Activated CD4-positive, alpha-beta memory T cell treated with anti-CD3 and anti-CD28 coated beads, Interleukin-2, amount 10 ng/mL, durations not matched to agents 7 days and 5 days (primary cell): ENCODE measurements around the gene RBFOX2. TPM values are rescaled to one million over a fixed set of nuclear protein-coding genes. Genes with fewer than 3 reads are reported as not detected.
"Not testable (repeated sequence)": the region's sequence is repeated elsewhere in the genome, so short reads cannot be mapped to it uniquely, and the experiment has no call there.

Experiments used
- CTCF ChIA-PET: fragments of 350-600 bp; sonication (Branson Sonifier 250); formaldehyde crosslinking; loops from one replicate; lab custom pipeline; 2021; ENCODE audit warnings: antibody characterized with exemption, inconsistent platforms; lab: Charles Lee
- POLR2A ChIA-PET: fragments of 350-600 bp; sonication (Branson Sonifier 250); formaldehyde crosslinking; loops from one replicate; lab custom pipeline; 2021; ENCODE audit warnings: antibody characterized with exemption; lab: Charles Lee
- DNase-seq: peaks from one replicate; pipeline ENCODE4 v3.0.0-alpha.2; 2020
- H3K27ac Mint-ChIP-seq: one replicate; pipeline ENCODE4 v1.8.0; 2021; ENCODE audit warnings: mild to moderate bottlenecking, mixed read lengths
- H3K27me3 Mint-ChIP-seq: one replicate; pipeline ENCODE4 v1.8.0; 2021; ENCODE audit warnings: mixed read lengths
- H3K36me3 Mint-ChIP-seq: one replicate; pipeline ENCODE4 v1.8.0; 2021; ENCODE audit warnings: low read depth, mixed read lengths
- H3K4me1 Mint-ChIP-seq: one replicate; pipeline ENCODE4 v1.8.0; 2021; ENCODE audit warnings: mixed read lengths
- H3K4me3 Mint-ChIP-seq: one replicate; pipeline ENCODE4 v1.8.0; 2021; ENCODE audit warnings: mild to moderate bottlenecking, mixed read lengths
- H3K9me3 Mint-ChIP-seq: one replicate; pipeline ENCODE4 v1.8.0; 2021; ENCODE audit warnings: mixed read lengths
- total RNA-seq, 2 experiments: library from RNA; stranded (reverse); gene quantifications; one replicate each; pipeline ENCODE4 v1.2.3, GENCODE V29; 2021

Gene RBFOX2
- total RNA-seq, 2 experiments from 2014 or later = 0.83 to 1.4 TPM

DNA sequence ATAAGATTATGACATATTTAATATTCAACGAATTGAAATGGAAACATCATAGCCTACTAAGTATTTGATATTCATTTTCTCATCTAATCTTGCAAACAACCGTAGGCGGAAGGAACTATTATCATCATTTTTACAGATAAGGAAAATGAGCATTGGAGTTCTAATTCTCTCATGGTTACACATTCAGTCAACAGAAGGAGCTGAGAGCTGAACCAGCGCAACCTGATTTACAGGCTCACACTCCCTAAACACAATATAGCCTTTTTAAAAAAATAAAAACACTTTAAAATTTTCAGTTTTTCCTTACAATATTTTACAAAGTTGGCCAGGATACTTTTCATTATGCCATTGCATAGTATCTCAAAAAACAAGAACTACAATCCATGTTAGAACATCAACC, 236.1 kb downstream of the RBFOX2 start:
- no peak for DNase-seq
- H3K9me3 Mint-ChIP-seq = no peaks in the 10 kb centered on the region
- H3K36me3 Mint-ChIP-seq = no peaks in the 10 kb centered on the region
- H3K4me3 Mint-ChIP-seq = no peak overlapping the region
- CTCF ChIA-PET = no interaction called here
- POLR2A ChIA-PET = no interaction called here
- H3K27ac Mint-ChIP-seq = no peak overlapping the region
- H3K27me3 Mint-ChIP-seq = no peaks in the 10 kb centered on the region
- peaks cover 4% of the 10 kb centered on the region for H3K4me1 Mint-ChIP-seq

DNA sequence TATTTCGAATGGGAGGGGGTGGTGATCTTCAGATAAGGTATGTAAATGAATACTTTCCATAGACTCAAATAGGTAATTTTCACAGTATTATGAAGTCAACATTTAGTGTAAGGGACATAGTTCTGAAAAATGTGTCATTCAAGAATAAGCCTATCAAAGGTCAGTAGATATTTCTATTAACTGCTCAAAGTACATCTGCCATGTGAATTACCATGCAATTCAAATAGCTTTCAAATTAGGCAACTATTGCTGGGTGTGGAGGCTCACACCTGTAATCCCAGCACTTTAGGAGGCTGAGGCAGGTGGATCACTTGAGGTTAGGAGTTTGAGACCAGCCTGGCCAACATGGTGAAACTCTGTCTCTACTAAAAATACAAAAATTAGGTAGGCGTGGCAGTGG, 236.8 kb downstream of the RBFOX2 start:
- H3K4me1 Mint-ChIP-seq, H3K4me3 Mint-ChIP-seq, H3K36me3 Mint-ChIP-seq, CTCF ChIA-PET, DNase-seq, H3K9me3 Mint-ChIP-seq, H3K27me3 Mint-ChIP-seq, POLR2A ChIA-PET, H3K27ac Mint-ChIP-seq: not testable (repeated sequence)

DNA sequence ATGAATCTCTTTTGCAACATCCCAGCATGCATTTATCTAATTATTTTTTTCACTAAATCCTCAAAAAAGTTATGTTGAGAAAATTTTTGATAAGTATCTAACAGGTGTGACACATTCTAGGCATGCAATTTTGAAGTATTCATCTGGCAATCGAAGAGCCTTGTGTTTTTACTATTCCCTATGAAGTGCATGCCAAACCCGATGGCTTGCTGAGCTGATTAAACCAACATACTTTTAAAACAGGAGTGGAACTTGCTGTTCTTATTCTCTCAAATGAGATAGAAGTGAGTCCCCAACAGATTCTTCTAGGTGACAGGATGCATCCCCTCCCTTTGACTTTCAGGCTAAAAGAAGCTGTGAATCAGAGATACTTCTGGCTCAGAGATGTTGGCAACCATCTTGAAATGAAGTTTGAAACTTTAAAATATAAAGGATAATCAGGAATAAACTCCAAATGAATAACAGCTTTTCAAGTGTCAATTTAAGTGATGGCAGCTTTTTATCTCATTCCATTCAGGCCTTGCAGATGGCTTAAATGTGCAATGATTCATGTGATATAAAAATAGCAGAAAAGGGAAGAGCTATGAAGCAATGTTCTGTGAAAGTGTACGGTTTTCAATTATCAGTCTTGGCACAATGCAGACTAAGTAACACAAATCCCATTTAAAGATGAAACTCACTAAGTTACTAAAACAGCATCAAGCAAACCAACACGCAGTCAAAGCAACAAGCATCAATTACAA, 243.3 kb downstream of the RBFOX2 start:
- Mint-ChIP-seq H3K4me3 (no peak overlapping the region), H3K27me3 (no peaks in the 10 kb centered on the region), H3K4me1 (peaks cover 4% of the 10 kb centered on the region), H3K27ac (no peak overlapping the region), H3K9me3 (no peaks in the 10 kb centered on the region), H3K36me3 (no peaks in the 10 kb centered on the region)
- POLR2A ChIA-PET = no interaction called here
- CTCF ChIA-PET = no interaction called here
- DNase-seq = no peak

DNA sequence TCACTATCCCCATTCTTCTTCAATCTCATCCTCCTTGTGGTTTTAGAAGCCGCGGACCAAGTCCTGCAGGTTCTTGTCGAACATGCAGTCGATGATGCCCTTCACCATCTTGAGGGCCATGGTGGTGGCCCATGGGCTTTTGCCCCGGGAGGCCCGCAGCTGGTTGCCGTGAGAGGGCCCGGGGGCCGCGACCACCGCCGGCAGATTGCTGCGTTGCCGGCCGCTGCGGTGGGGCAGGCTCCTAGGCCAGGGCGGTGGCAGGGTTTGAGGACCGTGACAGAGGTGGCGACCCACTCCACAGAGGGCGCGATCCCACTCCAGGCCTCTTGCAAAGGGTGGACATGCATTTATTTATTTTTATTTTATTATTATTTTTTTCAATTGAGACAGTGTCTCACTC, 244.0 kb downstream of the RBFOX2 start:
- POLR2A ChIA-PET = no interaction called here
- no peak for DNase-seq
- CTCF ChIA-PET = no interaction called here
- Mint-ChIP-seq H3K4me3 (no peak overlapping the region), H3K27me3 (no peaks in the 10 kb centered on the region), H3K27ac (no peak overlapping the region), H3K4me1 (peaks cover 1% of the 10 kb centered on the region), H3K9me3 (no peaks in the 10 kb centered on the region), H3K36me3 (no peaks in the 10 kb centered on the region)

DNA sequence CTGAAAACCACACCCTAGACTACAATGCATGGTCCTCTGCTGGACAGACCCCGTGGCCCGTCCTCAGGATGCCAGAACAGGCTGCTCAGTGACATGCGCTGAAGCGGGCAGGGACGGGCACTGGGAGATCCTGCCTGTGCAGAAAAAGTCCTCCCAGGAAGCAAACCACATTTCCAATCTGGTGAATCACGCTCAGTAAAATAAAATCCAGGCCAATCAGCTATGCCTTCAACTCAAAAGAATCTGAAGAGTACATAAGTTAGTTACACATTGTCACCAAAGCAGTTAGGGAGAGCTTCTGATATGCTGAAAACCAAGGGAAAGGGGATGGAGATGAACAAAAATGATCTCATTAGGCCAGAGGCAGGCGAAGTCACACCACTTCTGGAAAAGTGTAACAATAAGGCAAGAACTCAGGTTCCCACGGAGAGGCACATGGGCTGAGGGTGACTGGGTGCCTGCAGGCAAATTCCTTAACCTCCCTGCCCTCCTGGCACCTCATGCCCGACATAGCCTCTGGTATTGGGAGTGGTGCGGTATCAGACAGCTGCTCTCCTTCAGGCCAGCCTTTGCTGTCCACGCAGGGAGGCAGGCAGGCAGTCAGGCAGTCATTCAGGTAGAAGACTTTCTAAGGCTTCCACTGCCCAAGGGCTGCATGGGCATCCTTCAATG, 244.5 kb downstream of the RBFOX2 start:
- no peak for DNase-seq
- Mint-ChIP-seq H3K9me3 (no peaks in the 10 kb centered on the region), H3K27ac (no peak overlapping the region)

DNA sequence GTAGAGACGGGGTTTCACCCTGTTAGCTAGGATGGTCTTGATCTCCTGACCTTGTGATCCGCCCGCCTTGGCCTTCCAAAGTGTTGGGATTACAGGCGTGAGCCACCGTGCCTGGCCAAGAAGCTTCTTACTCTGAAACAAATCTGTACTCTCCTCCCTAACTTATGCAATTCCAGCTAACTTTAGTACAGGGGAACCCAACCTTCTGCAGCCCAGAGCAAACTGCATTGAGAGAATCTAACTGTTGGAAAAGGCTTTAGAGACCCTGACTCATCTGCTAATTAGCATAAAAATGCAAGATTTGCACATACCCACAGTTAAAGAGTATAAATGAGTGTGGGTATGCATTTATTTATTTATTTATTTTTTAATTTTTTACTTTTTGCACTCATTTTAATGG, 246.1 kb downstream of the RBFOX2 start:
- no peaks in the 10 kb centered on the region for H3K27me3 Mint-ChIP-seq
- ChIA-PET CTCF (no interaction called here), POLR2A (no interaction called here)
- no peaks in the 10 kb centered on the region for H3K9me3 Mint-ChIP-seq
- H3K4me1 Mint-ChIP-seq = no peaks in the 10 kb centered on the region
- DNase-seq = no peak
- H3K27ac Mint-ChIP-seq = no peak overlapping the region
- no peaks in the 10 kb centered on the region for H3K36me3 Mint-ChIP-seq
- no peak overlapping the region for H3K4me3 Mint-ChIP-seq

More for the DNA sequence above, 244.5 kb downstream of the RBFOX2 start:
- no peak overlapping the region for H3K4me3 Mint-ChIP-seq
- ChIA-PET CTCF (no interaction called here), POLR2A (no interaction called here)
- H3K27me3 Mint-ChIP-seq = no peaks in the 10 kb centered on the region
- H3K4me1 Mint-ChIP-seq = no peaks in the 10 kb centered on the region
- no peaks in the 10 kb centered on the region for H3K36me3 Mint-ChIP-seq

DNA sequence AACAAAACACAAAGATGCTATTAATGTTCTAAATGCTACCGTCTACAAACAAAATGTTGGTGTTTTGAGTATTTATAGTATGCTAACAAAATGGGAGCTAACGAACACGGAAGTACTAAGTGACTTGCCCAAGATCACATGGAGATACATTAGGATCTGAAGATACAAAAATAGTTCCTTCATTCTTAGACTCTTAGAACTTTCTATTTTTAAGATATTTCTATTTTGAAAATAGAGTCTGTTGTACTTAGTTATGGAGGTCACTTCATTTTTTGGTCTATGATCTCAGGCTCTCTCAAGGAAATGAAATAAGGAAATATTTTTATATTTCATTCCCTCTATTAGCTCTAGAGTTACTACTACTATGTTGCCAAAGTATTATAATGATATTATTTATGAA, 246.7 kb downstream of the RBFOX2 start:
- no peak for DNase-seq
- H3K4me3 Mint-ChIP-seq = no peak overlapping the region
- no peak overlapping the region for H3K27ac Mint-ChIP-seq
- no peaks in the 10 kb centered on the region for H3K27me3 Mint-ChIP-seq
- ChIA-PET POLR2A (no interaction called here), CTCF (no interaction called here)
- H3K36me3 Mint-ChIP-seq = no peaks in the 10 kb centered on the region
- H3K9me3 Mint-ChIP-seq = no peaks in the 10 kb centered on the region
- H3K4me1 Mint-ChIP-seq = no peaks in the 10 kb centered on the region

DNA sequence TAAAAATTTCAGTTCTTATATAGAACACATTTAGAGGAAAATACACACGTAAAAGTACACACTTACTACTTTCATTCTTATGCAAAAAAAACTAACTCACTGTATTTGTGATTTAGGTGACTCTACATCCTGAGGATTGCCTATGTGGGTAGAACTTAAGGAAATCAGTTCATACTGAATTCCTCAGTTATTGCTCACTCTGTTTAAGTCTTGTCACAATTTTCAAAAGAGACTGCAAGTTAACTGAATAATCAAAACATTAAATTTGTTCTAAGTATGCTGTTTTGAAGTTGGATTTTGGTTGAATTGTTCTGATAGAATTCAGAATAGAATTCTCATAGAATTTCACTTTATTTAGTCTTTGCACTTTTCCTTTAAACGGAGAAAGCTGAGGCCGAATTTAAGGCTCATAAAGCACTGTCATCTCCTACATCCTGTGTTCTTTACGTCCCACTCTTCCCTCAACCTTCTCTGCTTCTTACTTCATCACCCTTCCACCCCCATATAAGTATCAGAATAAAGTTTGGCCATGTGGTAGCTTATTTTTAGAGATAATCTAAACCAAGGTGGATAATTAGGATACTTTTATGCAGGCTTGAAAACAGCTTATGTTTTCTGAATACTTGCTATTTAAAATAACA, 251.2 kb downstream of the RBFOX2 start:
- Mint-ChIP-seq H3K4me3 (no peak overlapping the region), H3K27ac (no peak overlapping the region)

DNA sequence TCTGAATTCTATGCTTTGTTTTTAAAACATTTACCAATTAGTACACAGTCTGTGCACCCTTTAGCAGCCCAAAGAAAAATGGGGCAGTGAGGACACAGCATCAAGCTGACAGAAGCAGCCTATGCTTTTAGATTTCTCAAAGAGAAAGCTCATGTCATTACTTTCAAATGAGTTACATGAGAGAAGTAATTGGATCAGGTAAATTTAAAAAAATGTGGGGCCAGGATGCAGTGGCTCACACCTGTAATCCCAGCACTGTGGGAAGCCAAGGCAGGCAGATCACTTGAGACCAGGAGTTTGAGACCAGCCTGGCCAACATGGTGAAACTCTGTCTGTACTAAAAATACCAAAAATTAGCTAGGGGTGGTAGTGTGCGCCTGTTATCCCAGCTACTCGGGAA, 253.3 kb downstream of the RBFOX2 start:
- ChIA-PET POLR2A (no interaction called here), CTCF (no interaction called here)
- H3K9me3 Mint-ChIP-seq = no peaks in the 10 kb centered on the region
- H3K27me3 Mint-ChIP-seq = peaks cover 1% of the 10 kb centered on the region
- H3K4me3 Mint-ChIP-seq = no peak overlapping the region
- no peak for DNase-seq
- H3K4me1 Mint-ChIP-seq = no peaks in the 10 kb centered on the region
- H3K36me3 Mint-ChIP-seq = no peaks in the 10 kb centered on the region
- H3K27ac Mint-ChIP-seq = no peak overlapping the region

More for the DNA sequence above, 251.2 kb downstream of the RBFOX2 start:
- H3K4me1 Mint-ChIP-seq = no peaks in the 10 kb centered on the region
- DNase-seq = no peak
- CTCF ChIA-PET = no interaction called here
- H3K27me3 Mint-ChIP-seq = peaks cover 1% of the 10 kb centered on the region
- H3K9me3 Mint-ChIP-seq = no peaks in the 10 kb centered on the region
- no peaks in the 10 kb centered on the region for H3K36me3 Mint-ChIP-seq
- POLR2A ChIA-PET = no interaction called here

DNA sequence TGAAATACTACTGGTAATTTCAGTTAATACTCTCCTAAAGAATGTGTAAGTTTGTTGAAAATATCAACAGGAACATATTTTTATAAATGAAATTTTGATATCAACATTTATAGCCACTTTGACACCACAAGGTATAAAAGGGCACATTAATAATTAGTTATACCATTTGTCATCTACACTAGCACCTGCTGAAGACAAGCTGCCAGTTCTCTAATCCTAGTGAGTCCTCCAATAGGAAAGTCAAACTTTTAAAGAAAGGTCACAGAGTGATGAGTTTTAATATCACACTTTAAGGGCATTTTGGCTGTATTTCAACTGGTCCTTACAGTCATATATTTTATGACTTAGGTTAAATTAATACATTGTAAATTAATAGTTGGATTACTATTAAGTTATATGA, 258.6 kb downstream of the RBFOX2 start:
- CTCF ChIA-PET = no interaction called here
- no peaks in the 10 kb centered on the region for H3K4me1 Mint-ChIP-seq
- H3K4me3 Mint-ChIP-seq = no peak overlapping the region
- peaks cover 12% of the 10 kb centered on the region for H3K27me3 Mint-ChIP-seq
- no peaks in the 10 kb centered on the region for H3K9me3 Mint-ChIP-seq
- POLR2A ChIA-PET = no interaction called here
- H3K36me3 Mint-ChIP-seq = no peaks in the 10 kb centered on the region
- no peak overlapping the region for H3K27ac Mint-ChIP-seq
- no peak for DNase-seq

DNA sequence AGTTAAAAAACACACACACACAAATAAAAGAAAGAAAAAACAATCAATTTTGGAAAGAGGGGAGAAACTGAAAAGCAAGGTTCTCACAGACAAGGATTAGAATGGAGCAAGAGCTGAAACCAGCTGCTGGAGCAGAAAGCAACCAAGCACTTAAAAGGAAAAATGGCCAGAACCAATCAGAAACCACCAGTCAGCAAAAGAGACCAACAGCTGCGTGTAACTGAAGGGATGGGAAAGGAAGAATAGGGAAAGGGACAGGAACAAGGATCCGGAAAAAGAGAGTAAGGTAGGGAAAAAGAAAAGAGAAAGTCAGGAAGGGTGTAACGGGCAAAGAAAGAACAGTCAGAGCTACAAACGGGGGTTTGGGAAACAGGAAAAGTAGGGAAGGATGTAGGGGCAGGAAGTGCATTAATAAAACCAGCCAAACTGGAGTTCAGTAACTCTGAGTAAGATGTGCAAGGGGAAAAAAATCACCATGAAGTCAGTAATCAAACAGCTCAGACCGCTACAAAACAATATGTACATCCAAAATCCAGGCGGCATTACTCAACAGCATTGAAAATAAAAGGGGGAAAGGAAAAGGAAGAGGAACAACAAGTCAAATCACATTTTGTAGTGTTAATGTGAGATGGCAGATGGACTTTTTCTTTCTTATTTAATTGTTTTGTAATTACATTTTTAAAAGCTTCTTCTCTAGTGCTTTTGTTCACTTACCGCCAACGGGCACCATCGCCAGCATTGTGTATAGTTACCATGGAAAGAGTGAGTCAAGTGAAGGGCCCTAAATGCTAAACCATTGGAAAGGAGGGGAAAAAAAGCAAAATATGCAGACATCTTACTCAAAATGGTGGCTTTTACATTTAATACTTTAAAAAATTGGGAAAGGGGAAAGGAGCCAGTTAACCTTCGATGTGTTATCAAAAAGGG, 261.7 kb downstream of the RBFOX2 start:
- no peaks in the 10 kb centered on the region for H3K4me1 Mint-ChIP-seq
- no peak for DNase-seq
- no peaks in the 10 kb centered on the region for H3K36me3 Mint-ChIP-seq
- no peaks in the 10 kb centered on the region for H3K9me3 Mint-ChIP-seq
- CTCF ChIA-PET = interaction anchor here (0.5 kb wide), 1 partner anchor 1226 kb away, joined by 3 read pairs; no protein-coding TSS in a partner anchor
- no peak overlapping the region for H3K4me3 Mint-ChIP-seq
- no peak overlapping the region for H3K27ac Mint-ChIP-seq
- POLR2A ChIA-PET = no interaction called here
- peaks cover 10% of the 10 kb centered on the region for H3K27me3 Mint-ChIP-seq

DNA sequence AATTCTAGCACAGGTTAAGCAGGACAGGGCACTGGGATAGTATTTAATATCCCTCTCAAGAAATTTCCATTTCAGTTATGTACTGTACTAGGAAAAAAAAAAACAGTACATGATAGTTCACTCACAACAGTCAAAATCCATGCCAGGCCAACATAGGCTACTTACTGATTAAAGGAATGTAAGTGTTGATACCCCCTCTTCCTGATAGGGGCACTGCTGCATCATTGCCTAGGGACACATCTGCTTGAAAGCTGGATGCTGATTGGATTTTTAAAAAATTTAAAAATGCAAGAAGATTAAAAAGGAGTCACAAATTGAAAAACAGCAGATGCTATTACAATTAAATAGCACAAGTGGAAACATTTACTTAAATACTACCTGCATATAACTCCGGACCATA, 267.6 kb downstream of the RBFOX2 start:
- ChIA-PET POLR2A (no interaction called here), CTCF (no interaction called here)
- Mint-ChIP-seq H3K27me3 (peaks cover under 1% of the 10 kb centered on the region), H3K4me3 (no peak overlapping the region), H3K36me3 (no peaks in the 10 kb centered on the region), H3K4me1 (no peaks in the 10 kb centered on the region), H3K27ac (no peak overlapping the region), H3K9me3 (no peaks in the 10 kb centered on the region)
- no peak for DNase-seq

DNA sequence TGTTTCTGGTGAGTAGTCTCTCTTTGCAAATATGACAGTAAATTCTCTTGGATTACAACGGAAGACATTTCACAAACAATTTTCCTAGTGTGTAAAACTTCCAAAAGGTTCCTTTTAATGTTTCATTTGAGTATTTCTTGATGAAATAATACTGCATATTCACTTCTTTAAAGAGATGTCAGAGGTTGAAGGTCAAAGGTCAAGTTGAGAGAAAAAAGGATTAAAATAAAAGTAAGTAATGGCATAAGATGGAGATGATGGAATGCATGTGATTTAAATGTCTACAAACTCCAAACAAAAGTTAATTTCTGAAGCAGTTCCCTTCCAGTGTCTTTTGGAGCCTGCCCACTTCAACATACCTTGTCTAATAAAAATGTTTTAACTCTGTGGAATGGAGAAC, 270.2 kb downstream of the RBFOX2 start:
- H3K36me3 Mint-ChIP-seq = no peaks in the 10 kb centered on the region
- H3K9me3 Mint-ChIP-seq = no peaks in the 10 kb centered on the region
- ChIA-PET CTCF (interaction anchor here (1.2 kb wide), 1 partner anchor 734 kb away, joined by 3 read pairs; no protein-coding TSS in a partner anchor), POLR2A (no interaction called here)
- H3K27me3 Mint-ChIP-seq = no peaks in the 10 kb centered on the region
- H3K4me3 Mint-ChIP-seq = no peak overlapping the region
- H3K27ac Mint-ChIP-seq = no peak overlapping the region
- DNase-seq = no peak
- H3K4me1 Mint-ChIP-seq = peaks cover 7% of the 10 kb centered on the region
